Stimulated activated CD8-positive, alpha-beta memory T cell treated with anti-CD3 and anti-CD28 coated beads, Interleukin-12 subunit alpha, Interleukin-12 subunit beta, amount 100 ng/mL, for 24 hours (primary cell): ENCODE data around the gene KIF7.
A peak's percentile ranks its signal among the peaks of the same experiment; 100 is the strongest.
"Not testable (repeated sequence)": the region's sequence is repeated elsewhere in the genome, so short reads cannot be mapped to it uniquely, and the experiment has no call there.

Source experiments
- DNase-seq: peaks from one replicate; pipeline ENCODE4 v3.0.0-alpha.2; 2020; ENCODE audit errors: extremely low read depth

Gene KIF7

GRCh38 chr15:89654847-89655805, at the start of gene KIF7:
KIF7 (minus strand) TSS chr15:89655467; CDS start chr15:89652930, 2,537 bp downstream.
- DNase-seq, result no peak

GRCh38 chr15:89704411-89704810, 49.1 kb upstream of the KIF7 start:
- no peak for DNase-seq

GRCh38 chr15:89695198-89695597, 39.9 kb upstream of the KIF7 start:
- no peak for DNase-seq

- no peak for DNase-seq
Observed at GRCh38 chr15:89693696-89694095, 38.4 kb upstream of the KIF7 start.

- no peak for DNase-seq
Observed at GRCh38 chr15:89693091-89693490, 37.8 kb upstream of the KIF7 start.

GRCh38 chr15:89690276-89691218, 35.3 kb upstream of the KIF7 start, which contains the start of the genes PEX11A and WDR93:
PEX11A (minus strand) TSS chr15:89690754; CDS start chr15:89690632, 122 bp downstream.
WDR93 (plus strand) TSS chr15:89690811; CDS start chr15:89701747, 10,936 bp downstream.
- DNase-seq, result peak; percentile 47

- not testable (repeated sequence) for DNase-seq
Observed at GRCh38 chr15:89689930-89690275, 34.6 kb upstream of the KIF7 start.

GRCh38 chr15:89686522-89686921, 31.3 kb upstream of the KIF7 start:
- DNase-seq, result no peak

- no peak for DNase-seq
Observed at GRCh38 chr15:89685995-89686394, 30.7 kb upstream of the KIF7 start.

- no peak for DNase-seq
Observed at GRCh38 chr15:89681146-89681545, 25.9 kb upstream of the KIF7 start.

- DNase-seq, result no peak
Observed at GRCh38 chr15:89680282-89680873, 25.1 kb upstream of the KIF7 start.

- DNase-seq, result no peak
Observed at GRCh38 chr15:89679212-89679611, 23.9 kb upstream of the KIF7 start, which contains the start of gene PLIN1. PLIN1 (minus strand) TSS chr15:89679367; CDS start chr15:89677489, 1,878 bp downstream.

GRCh38 chr15:89677381-89677780, 22.1 kb upstream of the KIF7 start:
- no peak for DNase-seq

GRCh38 chr15:89675606-89676005, 20.3 kb upstream of the KIF7 start:
- DNase-seq, result no peak

GRCh38 chr15:89674526-89674925, 19.3 kb upstream of the KIF7 start:
- DNase-seq, result no peak

GRCh38 chr15:89673165-89673512, 17.9 kb upstream of the KIF7 start:
- DNase-seq, result no peak

GRCh38 chr15:89672221-89673164, 17.2 kb upstream of the KIF7 start:
- no peak for DNase-seq

GRCh38 chr15:89671687-89672086, 16.4 kb upstream of the KIF7 start:
- DNase-seq, result no peak

GRCh38 chr15:89670971-89671560, 15.8 kb upstream of the KIF7 start:
- no peak for DNase-seq

- no peak for DNase-seq
Observed at GRCh38 chr15:89669941-89670340, 14.7 kb upstream of the KIF7 start.
